ENCODE data around the gene GRM4.

Gene GRM4

GRCh38 chr6:34179106-34179720, 33.3 kb upstream of the GRM4 start:
- no peaks in the 10 kb centered on the region for H3K27me3 ChIP-seq (replicated peaks; ENCODE audit: insufficient read depth, low read length)
- peaks cover 16% of the 10 kb centered on the region for H3F3A ChIP-seq (ENCODE audit: insufficient read depth, low read length)
- no peaks in the 10 kb centered on the region for H3K9me2 ChIP-seq (replicated peaks; ENCODE audit: insufficient read depth, low read length)
- no peaks in the 10 kb centered on the region for H3K9me3 ChIP-seq (replicated peaks; ENCODE audit: insufficient read depth, low read length)
- no peak for TF ChIP-seq EZH2phosphoT487 (IDR thresholded peaks at IDR 0.05; ENCODE audit: low read length)
- H2AFZ ChIP-seq (ENCODE audit: low read length) = no peak overlapping the region
- peaks cover 4% of the 10 kb centered on the region for H3K4me1 ChIP-seq (ENCODE audit: low read length)
- H3K27ac ChIP-seq (ENCODE audit: low read length) = no peak overlapping the region
- H3K79me2 ChIP-seq (ENCODE audit: low read length) = no peaks in the 10 kb centered on the region
- H3K9ac ChIP-seq (ENCODE audit: low read length) = no peak overlapping the region
- no peak overlapping the region for H3K4me3 ChIP-seq (ENCODE audit: low read length)
- no peaks in the 10 kb centered on the region for H3K36me3 ChIP-seq (replicated peaks; ENCODE audit: insufficient read depth, low read length)
- H3K4me2 ChIP-seq (ENCODE audit: low read depth, low read length) = no peak overlapping the region
- DNase-seq = no peak
- H4K20me1 ChIP-seq (ENCODE audit: insufficient read depth, low read length) = no peaks in the 10 kb centered on the region

GRCh38 chr6:34178357-34179105, 32.6 kb upstream of the GRM4 start:
- Histone ChIP-seq H3K4me3 (ENCODE audit: low read length) (no peak overlapping the region), H3K9ac (ENCODE audit: low read length) (no peak overlapping the region), H2AFZ (ENCODE audit: low read length) (no peak overlapping the region), H3K9me3 (replicated peaks; ENCODE audit: insufficient read depth, low read length) (no peaks in the 10 kb centered on the region), H3K79me2 (ENCODE audit: low read length) (no peaks in the 10 kb centered on the region), H3K4me1 (ENCODE audit: low read length) (peaks cover 4% of the 10 kb centered on the region), H3K9me2 (replicated peaks; ENCODE audit: insufficient read depth, low read length) (no peaks in the 10 kb centered on the region), H3K27me3 (replicated peaks; ENCODE audit: insufficient read depth, low read length) (no peaks in the 10 kb centered on the region), H3F3A (ENCODE audit: insufficient read depth, low read length) (peaks cover 12% of the 10 kb centered on the region), H3K36me3 (replicated peaks; ENCODE audit: insufficient read depth, low read length) (no peaks in the 10 kb centered on the region), H3K4me2 (ENCODE audit: low read depth, low read length) (no peak overlapping the region), H3K27ac (ENCODE audit: low read length) (no peak overlapping the region), H4K20me1 (ENCODE audit: insufficient read depth, low read length) (no peaks in the 10 kb centered on the region)
- TF ChIP-seq CTCF (IDR thresholded peaks at IDR 0.05; ENCODE audit: low read length) (no peak), EZH2phosphoT487 (IDR thresholded peaks at IDR 0.05; ENCODE audit: low read length) (no peak), EZH2 (optimal IDR thresholded peaks at IDR 0.05; ENCODE audit: low read depth, low read length) (no peak)
- DNase-seq = no peak

- H3K27ac ChIP-seq (ENCODE audit: low read length) = no peak overlapping the region
- no peak overlapping the region for H2AFZ ChIP-seq (ENCODE audit: low read length)
- H3K9me2 ChIP-seq (replicated peaks; ENCODE audit: insufficient read depth, low read length) = no peaks in the 10 kb centered on the region
- no peaks in the 10 kb centered on the region for H4K20me1 ChIP-seq (ENCODE audit: insufficient read depth, low read length)
- H3K79me2 ChIP-seq (ENCODE audit: low read length) = no peaks in the 10 kb centered on the region
- no peak for TF ChIP-seq CTCF (IDR thresholded peaks at IDR 0.05; ENCODE audit: low read length)
- no peak for TF ChIP-seq EZH2phosphoT487 (IDR thresholded peaks at IDR 0.05; ENCODE audit: low read length)
- TF ChIP-seq EZH2 (optimal IDR thresholded peaks at IDR 0.05; ENCODE audit: low read depth, low read length) = no peak
- peaks cover 4% of the 10 kb centered on the region for H3K4me1 ChIP-seq (ENCODE audit: low read length)
- H3K27me3 ChIP-seq (replicated peaks; ENCODE audit: insufficient read depth, low read length) = no peaks in the 10 kb centered on the region
- H3K4me2 ChIP-seq (ENCODE audit: low read depth, low read length) = no peak overlapping the region
- no peak overlapping the region for H3K9ac ChIP-seq (ENCODE audit: low read length)
- DNase-seq = no peak
- no peaks in the 10 kb centered on the region for H3F3A ChIP-seq (ENCODE audit: insufficient read depth, low read length)
- H3K9me3 ChIP-seq (replicated peaks; ENCODE audit: insufficient read depth, low read length) = no peaks in the 10 kb centered on the region
- H3K4me3 ChIP-seq (ENCODE audit: low read length) = no peak overlapping the region
- H3K36me3 ChIP-seq (replicated peaks; ENCODE audit: insufficient read depth, low read length) = no peaks in the 10 kb centered on the region
Observed at GRCh38 chr6:34177181-34177591, 31.3 kb upstream of the GRM4 start.
